ENCODE results near the gene C1orf21.

The C1orf21 gene

GRCh38 chr1:184417916-184418315 is 31.1 kb downstream of the C1orf21 start:
- no peak for DNase-seq

- no peak for DNase-seq
Observed at GRCh38 chr1:184418652-184419349, 32.0 kb downstream of the C1orf21 start.

- no peak for DNase-seq
Observed at GRCh38 chr1:184419350-184420161, 32.7 kb downstream of the C1orf21 start.

DNA sequence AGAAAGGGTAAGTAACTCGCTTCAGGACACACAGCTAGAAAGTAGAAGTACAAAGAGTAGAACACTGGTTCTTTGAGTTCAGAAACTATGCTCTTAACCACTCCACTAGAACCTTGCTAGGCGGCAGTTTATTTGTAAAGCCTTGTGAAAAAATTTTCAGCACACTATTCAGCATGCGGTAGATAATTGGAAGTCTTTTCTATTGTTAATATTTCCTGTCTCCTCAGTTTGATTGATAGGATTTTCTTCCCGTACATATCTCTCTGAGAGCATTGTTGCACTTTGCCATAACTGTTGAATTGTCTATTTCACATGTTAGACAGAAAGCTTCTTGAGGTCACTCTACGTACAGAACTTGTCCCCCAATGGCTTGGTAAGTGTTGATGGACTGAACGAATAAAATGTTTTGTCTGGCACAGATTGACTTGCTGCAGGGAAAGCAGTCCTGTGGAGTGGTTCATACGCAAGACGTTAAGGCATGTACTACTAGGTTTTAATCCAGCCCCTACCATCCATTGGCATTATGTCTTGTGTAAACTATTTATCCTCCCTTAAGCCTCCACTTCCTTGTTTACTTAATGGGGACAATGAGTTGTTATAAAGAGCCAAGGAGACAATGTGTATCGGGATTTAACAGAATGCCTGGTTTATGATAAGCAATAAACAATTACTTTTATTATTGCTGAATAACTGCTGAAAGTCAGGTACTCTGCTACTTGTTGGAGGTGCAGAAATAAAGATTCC is 35.8 kb downstream of the C1orf21 start:
- DNase-seq: no peak

DNA sequence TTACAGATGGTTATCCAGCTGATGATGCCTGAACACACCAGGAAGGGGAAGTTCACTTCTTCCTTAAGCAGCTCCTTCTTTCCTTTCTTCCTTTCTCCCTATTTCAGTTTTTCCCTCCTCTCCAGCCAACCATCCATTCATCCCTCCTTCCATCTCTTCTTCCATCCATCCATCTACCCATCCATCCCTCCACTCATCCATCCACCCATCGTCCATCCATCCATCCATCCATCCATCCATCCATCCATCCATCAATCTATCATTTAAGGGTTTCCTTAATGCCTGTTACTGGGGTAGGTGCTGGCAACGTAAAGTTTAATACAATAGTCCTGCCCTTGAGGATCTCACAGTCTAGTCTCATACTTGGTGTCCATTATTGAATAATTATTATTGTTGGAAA is 36.8 kb downstream of the C1orf21 start:
- no peak for DNase-seq

DNA sequence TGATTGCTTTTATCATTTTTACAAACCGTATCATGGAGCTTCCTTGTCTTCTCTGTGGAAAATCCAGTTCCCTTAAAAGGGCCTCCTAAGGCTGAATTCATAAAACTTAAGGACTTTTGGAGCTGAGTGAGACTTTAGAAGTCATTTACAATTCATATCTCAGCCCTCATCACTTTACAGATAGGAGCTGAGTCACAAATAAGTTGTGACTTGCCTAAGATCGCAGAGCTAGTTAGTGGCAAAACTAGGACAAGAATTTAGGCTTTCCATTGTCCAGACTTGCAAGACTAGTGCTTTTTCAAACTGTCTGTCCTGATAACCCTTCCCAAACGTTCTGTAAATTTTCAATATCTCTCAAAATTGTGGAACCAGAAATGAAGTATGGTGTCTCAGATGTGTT is 37.3 kb downstream of the C1orf21 start:
- no peak for DNase-seq

DNA sequence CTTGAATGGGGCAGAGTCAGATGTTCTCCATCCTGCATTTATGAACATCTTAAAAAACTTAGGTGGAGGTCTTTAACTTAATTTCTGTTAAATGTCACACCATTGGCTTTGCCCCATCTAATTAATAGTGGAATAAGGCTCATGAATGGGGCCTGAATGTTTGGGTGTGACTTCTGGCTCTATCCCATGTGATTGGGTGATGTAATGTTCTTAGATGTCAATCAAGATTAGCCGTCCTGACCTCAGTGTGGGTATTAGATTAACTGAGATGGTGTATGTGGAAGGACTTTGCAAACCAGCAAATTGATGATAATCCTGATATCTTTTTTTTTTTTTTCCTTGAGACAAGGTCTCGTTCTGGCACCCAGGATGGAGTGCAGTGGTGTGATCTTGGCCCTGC is 38.1 kb downstream of the C1orf21 start:
- no peak for DNase-seq

DNA sequence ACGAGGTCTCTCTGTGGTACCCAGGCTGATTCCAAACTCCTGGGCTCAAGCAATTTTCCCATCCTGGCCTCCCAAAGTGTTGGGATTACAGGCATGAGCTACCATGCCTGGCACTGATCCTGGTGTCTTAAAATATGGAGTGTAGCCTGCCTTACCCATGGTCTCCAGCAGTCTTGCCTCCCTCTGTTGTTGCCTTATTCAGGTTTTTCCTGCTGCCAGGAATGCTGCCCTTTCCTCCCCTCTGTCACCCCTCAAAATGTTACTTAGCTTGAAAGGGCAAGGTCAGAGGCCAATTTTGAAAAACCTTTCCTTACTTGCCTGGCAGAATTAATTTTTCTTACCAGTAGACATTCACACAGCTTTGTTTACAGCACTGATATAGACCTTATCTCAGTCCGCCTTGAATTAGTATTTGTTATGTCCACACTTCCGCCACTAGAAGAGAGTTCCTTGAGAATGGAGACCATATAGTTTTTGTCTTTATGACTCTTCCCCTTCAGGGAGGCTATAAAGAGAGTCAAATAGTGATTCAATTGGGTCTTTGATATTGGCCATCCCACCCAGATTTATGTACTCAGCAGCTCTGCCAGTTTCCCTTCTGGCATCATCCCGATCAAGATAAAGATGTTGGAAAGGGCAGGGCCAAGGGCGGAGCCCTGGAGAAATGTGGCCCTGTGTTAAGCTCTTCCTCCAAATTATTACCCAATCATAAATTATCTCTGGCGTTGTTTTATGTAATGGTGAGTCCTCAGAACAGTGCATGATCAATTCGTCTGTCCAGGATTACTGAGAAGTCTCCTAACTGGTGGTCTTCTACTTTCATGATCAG is 38.8 kb downstream of the C1orf21 start:
- no peak for DNase-seq

- DNase-seq: no peak
Observed at GRCh38 chr1:184426278-184426674, 39.4 kb downstream of the C1orf21 start.

DNA sequence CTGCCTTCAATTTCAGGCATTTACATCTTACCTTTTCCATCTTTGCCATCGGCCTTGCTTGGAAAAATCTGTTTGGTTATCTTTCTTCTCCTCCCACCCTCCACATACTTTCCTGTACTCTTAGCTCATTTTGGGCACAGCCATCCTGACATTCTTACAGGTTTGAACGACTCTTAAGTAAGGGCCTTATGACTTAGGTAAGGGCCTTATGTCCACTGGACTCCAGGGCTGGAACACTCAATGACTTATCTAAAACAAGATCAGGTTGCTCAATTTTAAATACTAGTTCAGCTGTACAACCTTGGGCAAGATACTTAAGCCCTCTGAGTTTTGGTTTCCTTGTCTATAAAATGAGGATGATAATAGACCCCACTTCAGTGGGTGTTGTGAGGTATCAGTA is 40.9 kb downstream of the C1orf21 start:
- DNase-seq: no peak

DNA sequence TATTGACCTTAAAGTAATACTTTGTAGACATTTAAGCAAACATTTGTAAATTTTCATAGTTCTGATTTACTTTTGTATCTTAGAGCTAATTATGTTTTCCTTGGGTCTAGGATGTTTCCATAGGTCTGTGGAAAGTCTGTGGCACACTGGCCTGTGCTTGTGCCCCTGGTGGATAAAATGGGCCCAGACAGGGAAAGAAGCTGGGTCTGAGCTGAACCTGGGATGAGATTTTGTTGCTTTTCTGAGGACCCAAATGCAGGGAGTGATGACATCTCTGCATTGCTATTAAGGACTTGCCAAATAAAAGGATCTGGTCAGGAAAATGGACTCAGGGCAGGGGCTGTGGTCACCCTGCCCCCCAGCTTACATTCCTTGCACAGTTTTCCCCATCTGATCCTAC is 41.8 kb downstream of the C1orf21 start:
- no peak for DNase-seq

DNA sequence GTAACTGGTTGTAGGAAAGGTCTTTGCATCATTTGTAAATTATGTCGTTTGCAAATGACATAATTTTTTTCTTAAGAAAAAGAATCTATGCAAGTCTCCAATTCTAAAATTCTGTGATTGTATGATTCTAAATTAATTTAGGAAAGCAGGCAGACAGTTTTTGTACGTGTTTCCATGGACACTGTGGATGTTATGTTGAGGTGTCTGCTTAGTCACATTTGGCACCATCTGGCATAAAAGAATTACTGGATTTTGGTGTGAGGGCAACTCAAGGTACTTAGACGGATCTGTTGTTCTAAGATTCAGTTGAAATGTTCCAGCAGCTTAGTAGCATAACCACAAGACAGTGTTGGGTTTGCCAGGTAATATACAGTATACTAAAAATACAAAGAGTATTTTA is 42.5 kb downstream of the C1orf21 start:
- DNase-seq: no peak

GRCh38 chr1:184433956-184434502 is 47.2 kb downstream of the C1orf21 start:
- no peak for DNase-seq

GRCh38 chr1:184437291-184437690 is 50.5 kb downstream of the C1orf21 start:
- DNase-seq: no peak

- DNase-seq: no peak
Observed at GRCh38 chr1:184438363-184438762, 51.5 kb downstream of the C1orf21 start.

- no peak for DNase-seq
Observed at GRCh38 chr1:184442260-184442659, 55.4 kb downstream of the C1orf21 start.

DNA sequence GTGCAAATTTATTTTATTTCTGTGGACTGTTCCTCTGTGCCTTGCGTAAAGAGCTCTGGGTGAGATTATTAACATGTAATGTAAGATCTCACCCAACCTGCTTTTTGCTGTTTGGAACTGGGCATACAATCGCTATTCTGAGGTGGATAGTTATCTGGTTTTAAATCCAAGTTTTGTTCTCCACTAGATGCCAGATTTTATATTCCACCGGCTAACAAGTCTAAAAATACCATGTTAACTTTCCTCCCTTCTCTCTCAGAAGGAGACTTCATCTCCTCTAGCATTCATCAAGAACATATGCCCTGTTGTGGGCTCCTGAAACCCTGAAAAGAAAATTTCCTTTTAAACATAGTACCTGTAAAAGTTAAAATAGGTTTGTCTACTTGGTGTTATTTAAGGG is 56.4 kb downstream of the C1orf21 start:
- DNase-seq: no peak

- DNase-seq: no peak
Observed at GRCh38 chr1:184443624-184444023, 56.8 kb downstream of the C1orf21 start.

- no peak for DNase-seq
Observed at GRCh38 chr1:184445997-184446396, 59.2 kb downstream of the C1orf21 start.

DNA sequence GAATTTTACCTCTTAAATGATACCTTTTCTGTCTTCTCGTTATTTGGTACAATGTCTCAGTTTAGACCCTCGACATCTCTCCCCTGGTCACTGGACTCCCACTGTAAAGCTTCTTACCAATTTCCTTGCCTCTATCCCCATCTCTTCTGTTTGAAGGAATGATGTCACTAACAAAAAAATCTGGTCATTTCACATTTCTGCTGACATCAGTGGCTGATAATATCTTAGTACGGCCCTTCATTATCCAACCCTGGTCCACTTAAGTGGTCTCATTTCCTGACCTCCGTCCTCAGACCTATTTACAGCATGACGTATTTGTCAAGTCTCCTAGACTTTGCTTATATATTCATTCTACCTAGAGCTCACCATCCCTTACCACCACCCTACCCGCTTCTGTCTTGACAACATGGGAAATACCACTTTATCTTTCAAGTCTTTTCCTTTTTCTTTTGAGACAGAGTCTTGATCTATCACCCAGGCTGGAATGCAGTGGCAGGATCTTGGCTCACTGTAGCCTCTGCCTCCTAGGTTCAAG is 60.9 kb downstream of the C1orf21 start:
- no peak for DNase-seq

DNA sequence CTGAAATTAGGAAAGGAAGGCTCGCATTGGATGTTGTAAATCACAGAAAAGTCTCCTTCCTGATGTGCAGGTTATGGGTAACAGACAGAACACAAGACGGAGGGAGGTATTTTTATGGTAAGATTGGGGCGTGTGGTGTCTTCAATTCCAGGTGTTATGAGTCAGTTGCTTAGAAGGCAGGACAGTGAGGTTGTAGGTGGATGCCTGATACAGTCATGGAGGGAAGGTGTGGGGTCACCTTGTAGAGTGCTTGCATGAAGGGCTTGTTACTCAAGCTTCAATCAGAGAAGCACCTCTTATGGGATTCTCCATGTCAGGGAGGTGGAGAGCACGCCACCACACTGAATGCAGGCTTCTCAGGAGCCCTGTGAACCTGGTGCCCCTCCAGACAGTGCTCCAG is 63.1 kb downstream of the C1orf21 start:
- no peak for DNase-seq

DNA sequence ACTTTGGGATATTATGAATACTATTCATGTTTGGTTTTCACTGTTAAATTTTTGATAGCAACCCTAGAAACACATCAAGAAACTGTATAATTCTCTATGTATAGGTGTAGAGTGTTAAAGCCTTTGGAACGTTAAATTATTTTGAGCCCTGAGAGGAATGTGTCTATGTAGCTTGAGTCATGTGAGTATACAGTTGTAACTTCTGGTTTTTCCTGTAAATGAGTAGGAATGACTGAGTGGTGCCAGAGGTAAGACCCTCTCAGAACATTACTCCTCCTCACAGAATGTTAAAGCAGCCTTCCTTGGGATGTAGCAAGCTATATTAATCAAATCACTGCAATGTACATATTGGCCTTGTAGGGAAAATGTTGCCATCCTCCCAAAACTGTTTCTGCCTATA is 69.0 kb downstream of the C1orf21 start:
- no peak for DNase-seq

All from stimulated activated CD4-positive, alpha-beta T cell treated with anti-CD3 and anti-CD28 coated beads, Interleukin-2, amount 100 ng/mL, for 24 hours (primary cell).